Trophoblast cell (in vitro differentiated cells and primary cell): ENCODE data around the gene RNF166.

Experiments used
- DNase-seq, 2 donors: peaks; one replicate each; pipeline ENCODE4 v3.0.0-alpha.2; 2016
- H2AFZ ChIP-seq: 2 replicates; pipeline ENCODE4 v1.6.1; 2013; ENCODE audit warnings: low read length, moderate library complexity, mild to moderate bottlenecking; ENCODE audit not compliant: insufficient read depth, poor library complexity
- H2AK5ac ChIP-seq: 2 replicates; pipeline ENCODE4 v1.6.1; 2013; ENCODE audit warnings: mild to moderate bottlenecking, low read length
- H2BK120ac ChIP-seq: 2 replicates; pipeline ENCODE4 v1.6.1; 2013; ENCODE audit warnings: low read length, mild to moderate bottlenecking, moderate library complexity; ENCODE audit not compliant: insufficient read depth, poor library complexity
- H2BK12ac ChIP-seq: 2 replicates; pipeline ENCODE4 v1.6.1; 2013; ENCODE audit warnings: mild to moderate bottlenecking, low read length, moderate library complexity
- H2BK5ac ChIP-seq: 2 replicates; pipeline ENCODE4 v1.6.1; 2013; ENCODE audit warnings: low read length, low read depth, moderate library complexity, mild to moderate bottlenecking; ENCODE audit not compliant: poor library complexity
- H3K14ac ChIP-seq: 2 replicates; pipeline ENCODE4 v1.6.1; 2013; ENCODE audit warnings: mild to moderate bottlenecking, low read length
- H3K18ac ChIP-seq: 2 replicates; pipeline ENCODE4 v1.6.1; 2013; ENCODE audit warnings: mild to moderate bottlenecking, low read length
- H3K23ac ChIP-seq: 2 replicates; pipeline ENCODE4 v1.6.1; 2013; ENCODE audit warnings: low read length
- H3K27ac ChIP-seq: 2 replicates; pipeline ENCODE4 v1.5.1; 2013; ENCODE audit warnings: low read depth, mild to moderate bottlenecking, inconsistent platforms, low read length, moderate library complexity
- H3K27me3 ChIP-seq: 2 replicates; pipeline ENCODE4 v1.6.1; 2013; ENCODE audit warnings: inconsistent platforms, mild to moderate bottlenecking, low read length, moderate library complexity; ENCODE audit not compliant: insufficient read depth
- H3K36me3 ChIP-seq, 2 experiments: 1 replicate in 1 of 2; 2 replicates in 1 of 2; pipeline ENCODE4 v1.6.1; 2013; ENCODE audit warnings: low read length in 2 of 2, mild to moderate bottlenecking in 2 of 2, moderate library complexity in 1 of 2; ENCODE audit not compliant: insufficient read depth in 2 of 2, control insufficient read depth in 1 of 2
- H3K4ac ChIP-seq: 2 replicates; pipeline ENCODE4 v1.6.1; 2013; ENCODE audit warnings: low read depth, mild to moderate bottlenecking, low read length, moderate library complexity
- H3K4me1 ChIP-seq, 2 experiments: 1 replicate in 1 of 2; 2 replicates in 1 of 2; pipeline ENCODE4 v1.6.1; 2013; ENCODE audit warnings: low read length in 2 of 2, mild to moderate bottlenecking in 2 of 2, moderate library complexity in 1 of 2; ENCODE audit not compliant: insufficient read depth in 2 of 2, control insufficient read depth in 1 of 2
- H3K4me2 ChIP-seq: 2 replicates; pipeline ENCODE4 v1.6.1; 2013; ENCODE audit warnings: inconsistent platforms, mild to moderate bottlenecking, low read length, moderate library complexity
- H3K4me3 ChIP-seq: 2 replicates; pipeline ENCODE4 v1.5.1; 2013; ENCODE audit warnings: mild to moderate bottlenecking, low read depth, low read length, inconsistent platforms
- H3K79me1 ChIP-seq: one replicate; pipeline ENCODE4 v1.6.1; 2013; ENCODE audit warnings: low read length
- H3K79me2 ChIP-seq: 2 replicates; pipeline ENCODE4 v1.6.1; 2013; ENCODE audit warnings: low read length, mild to moderate bottlenecking; ENCODE audit not compliant: control insufficient read depth, insufficient read depth, poor library complexity
- H3K9ac ChIP-seq: 2 replicates; pipeline ENCODE4 v1.6.1; 2013; ENCODE audit warnings: mild to moderate bottlenecking, low read length
- H3K9me3 ChIP-seq: 2 replicates; pipeline ENCODE4 v1.6.1; 2013; ENCODE audit warnings: low read depth, mild to moderate bottlenecking, control low read depth, inconsistent platforms, low read length; ENCODE audit not compliant: insufficient read depth
- H4K12ac ChIP-seq: 2 replicates; pipeline ENCODE4 v1.6.1; 2013; ENCODE audit warnings: low read depth, mild to moderate bottlenecking, low read length, moderate library complexity
- H4K8ac ChIP-seq: 2 replicates; pipeline ENCODE4 v1.6.1; 2013; ENCODE audit warnings: low read depth, mild to moderate bottlenecking, low read length, moderate library complexity
- H4K91ac ChIP-seq: one replicate; pipeline ENCODE4 v1.6.1; 2013; ENCODE audit warnings: low read depth, mild to moderate bottlenecking, low read length, moderate library complexity
- WGBS: extraction: QIAGEN DNeasy Blood & Tissue Kit; methylation state at CpG from one replicate; pipeline ENCODE4 v1.1.7; 2013; ENCODE audit warnings: missing lambda C conversion rate; ENCODE audit not compliant: insufficient read length, insufficient coverage; ENCODE audit errors: extremely low coverage; 5-methylcytosine and 5-hydroxymethylcytosine counted together

RNF166 gene

DNA sequence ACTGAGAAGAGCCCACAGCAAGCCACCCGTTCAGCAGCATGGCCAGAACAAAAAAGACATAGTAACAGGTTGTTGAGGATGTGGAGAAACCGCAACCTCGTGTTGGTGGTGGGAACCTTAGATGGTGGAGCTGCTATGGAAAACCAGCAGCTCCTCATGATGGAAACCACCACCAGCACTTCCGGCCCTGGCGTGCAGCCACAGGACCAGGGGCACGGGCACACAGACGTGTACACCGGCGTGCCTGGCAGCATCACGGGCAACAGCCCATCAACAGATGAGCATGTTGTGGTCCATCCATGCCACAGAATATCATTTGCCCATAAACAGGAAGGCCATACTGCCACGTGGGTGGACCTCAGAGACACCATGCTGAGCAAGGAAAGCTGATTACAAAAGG is 12.0 kb upstream of the RNF166 start:
- peaks cover 95% of the 10 kb centered on the region in 2 experiments for H3K36me3 ChIP-seq
- no peak overlapping the region for H2AFZ ChIP-seq
- no peak for DNase-seq
- no peak overlapping the region for H4K91ac ChIP-seq
- no peak overlapping the region for H3K23ac ChIP-seq
- H3K27ac ChIP-seq, result no peak overlapping the region
- no peak overlapping the region for H2BK120ac ChIP-seq
- no peak overlapping the region for H3K4me3 ChIP-seq
- H3K79me2 ChIP-seq, result no peaks in the 10 kb centered on the region
- no peak overlapping the region for H4K8ac ChIP-seq
- no peak overlapping the region for H2BK5ac ChIP-seq
- no peak overlapping the region for H3K14ac ChIP-seq
- no peaks in the 10 kb centered on the region for H3K79me1 ChIP-seq
- H2AK5ac ChIP-seq, result no peak overlapping the region
- H3K9me3 ChIP-seq, result peaks cover 10% of the 10 kb centered on the region
- H3K27me3 ChIP-seq, result no peaks in the 10 kb centered on the region
- H2BK12ac ChIP-seq, result no peak overlapping the region
- no peak overlapping the region for H3K4ac ChIP-seq
- no peak overlapping the region for H4K12ac ChIP-seq
- H3K9ac ChIP-seq, result no peak overlapping the region
- H3K4me1 ChIP-seq, result no peaks in the 10 kb centered on the region
- no CpG with 5 or more reads among the region's 11 CpGs for WGBS
- no peak overlapping the region for H3K4me2 ChIP-seq
- no peak overlapping the region for H3K18ac ChIP-seq

DNA sequence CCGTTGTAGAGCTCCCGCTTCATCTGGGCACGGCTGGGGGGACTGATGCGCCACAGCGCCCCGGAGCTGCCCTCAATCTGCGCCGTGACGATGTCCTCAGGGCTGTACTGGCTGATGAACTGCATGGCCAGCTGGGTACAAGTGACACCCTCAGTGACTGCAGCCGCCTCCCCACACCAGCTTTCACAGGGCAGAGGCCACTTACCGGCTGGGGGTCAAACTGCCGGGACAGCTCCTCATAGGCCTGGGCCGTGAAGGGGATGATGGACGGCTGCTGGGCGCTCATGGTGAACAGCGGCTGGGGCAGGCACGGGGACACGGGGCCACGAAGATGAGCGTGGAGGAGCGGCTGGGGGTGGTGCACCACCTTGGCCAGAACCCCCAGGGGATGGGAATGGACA is 10.4 kb upstream of the RNF166 start:
- H3K79me1 ChIP-seq, result no peaks in the 10 kb centered on the region
- no peak overlapping the region for H2BK120ac ChIP-seq
- no peaks in the 10 kb centered on the region for H3K79me2 ChIP-seq
- H3K36me3 ChIP-seq, result peaks cover 81% of the 10 kb centered on the region in 2 experiments
- H3K4me2 ChIP-seq, result no peak overlapping the region
- H2BK12ac ChIP-seq, result no peak overlapping the region
- H2BK5ac ChIP-seq, result no peak overlapping the region
- H3K9me3 ChIP-seq, result peaks cover 10% of the 10 kb centered on the region
- H4K12ac ChIP-seq, result no peak overlapping the region
- H2AK5ac ChIP-seq, result no peak overlapping the region
- no peak overlapping the region for H3K18ac ChIP-seq
- no peaks in the 10 kb centered on the region for H3K4me1 ChIP-seq
- no peak overlapping the region for H4K8ac ChIP-seq
- H3K14ac ChIP-seq, result no peak overlapping the region
- DNase-seq, result no peak
- WGBS, result no CpG with 5 or more reads among the region's 21 CpGs
- no peak overlapping the region for H2AFZ ChIP-seq
- H4K91ac ChIP-seq, result no peak overlapping the region
- H3K27me3 ChIP-seq, result no peaks in the 10 kb centered on the region
- H3K9ac ChIP-seq, result no peak overlapping the region
- no peak overlapping the region for H3K4me3 ChIP-seq
- H3K4ac ChIP-seq, result no peak overlapping the region
- H3K23ac ChIP-seq, result no peak overlapping the region
- H3K27ac ChIP-seq, result no peak overlapping the region

DNA sequence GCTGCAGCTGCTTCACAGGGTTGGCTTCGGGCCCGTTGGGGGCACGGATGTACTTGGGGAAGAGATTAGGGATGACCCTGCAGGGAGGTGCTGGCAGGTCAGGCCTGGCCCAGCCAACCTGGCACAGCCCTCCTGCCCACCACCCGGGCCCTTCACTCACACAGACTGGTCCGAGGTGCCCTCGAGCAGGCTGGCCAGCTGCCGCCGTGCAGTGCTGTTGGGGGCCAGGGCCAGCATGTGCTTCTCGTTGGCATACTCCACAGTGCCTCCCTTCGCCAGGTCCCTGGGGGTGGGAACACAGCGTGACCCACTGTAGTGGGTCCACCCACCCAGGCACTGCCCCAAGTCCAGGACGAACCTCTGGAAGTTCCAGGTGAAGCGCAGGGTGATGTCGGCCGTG is 10.0 kb upstream of the RNF166 start:
- H4K91ac ChIP-seq, result no peak overlapping the region
- H3K9ac ChIP-seq, result no peak overlapping the region
- H3K36me3 ChIP-seq, result peaks cover 79% of the 10 kb centered on the region in 2 experiments
- H2BK120ac ChIP-seq, result no peak overlapping the region
- H4K8ac ChIP-seq, result no peak overlapping the region
- DNase-seq, result no peak
- no peak overlapping the region for H2AK5ac ChIP-seq
- no peak overlapping the region for H2BK12ac ChIP-seq
- no peaks in the 10 kb centered on the region for H3K79me2 ChIP-seq
- no peak overlapping the region for H2BK5ac ChIP-seq
- no peak overlapping the region for H4K12ac ChIP-seq
- H3K4ac ChIP-seq, result no peak overlapping the region
- no peak overlapping the region for H3K27ac ChIP-seq
- no peak overlapping the region for H2AFZ ChIP-seq
- H3K4me1 ChIP-seq, result no peaks in the 10 kb centered on the region
- no peak overlapping the region for H3K4me2 ChIP-seq
- no CpG with 5 or more reads among the region's 15 CpGs for WGBS
- peaks cover 8% of the 10 kb centered on the region for H3K9me3 ChIP-seq
- no peaks in the 10 kb centered on the region for H3K27me3 ChIP-seq
- no peak overlapping the region for H3K14ac ChIP-seq
- no peak overlapping the region for H3K4me3 ChIP-seq
- no peaks in the 10 kb centered on the region for H3K79me1 ChIP-seq
- no peak overlapping the region for H3K18ac ChIP-seq
- H3K23ac ChIP-seq, result no peak overlapping the region

DNA sequence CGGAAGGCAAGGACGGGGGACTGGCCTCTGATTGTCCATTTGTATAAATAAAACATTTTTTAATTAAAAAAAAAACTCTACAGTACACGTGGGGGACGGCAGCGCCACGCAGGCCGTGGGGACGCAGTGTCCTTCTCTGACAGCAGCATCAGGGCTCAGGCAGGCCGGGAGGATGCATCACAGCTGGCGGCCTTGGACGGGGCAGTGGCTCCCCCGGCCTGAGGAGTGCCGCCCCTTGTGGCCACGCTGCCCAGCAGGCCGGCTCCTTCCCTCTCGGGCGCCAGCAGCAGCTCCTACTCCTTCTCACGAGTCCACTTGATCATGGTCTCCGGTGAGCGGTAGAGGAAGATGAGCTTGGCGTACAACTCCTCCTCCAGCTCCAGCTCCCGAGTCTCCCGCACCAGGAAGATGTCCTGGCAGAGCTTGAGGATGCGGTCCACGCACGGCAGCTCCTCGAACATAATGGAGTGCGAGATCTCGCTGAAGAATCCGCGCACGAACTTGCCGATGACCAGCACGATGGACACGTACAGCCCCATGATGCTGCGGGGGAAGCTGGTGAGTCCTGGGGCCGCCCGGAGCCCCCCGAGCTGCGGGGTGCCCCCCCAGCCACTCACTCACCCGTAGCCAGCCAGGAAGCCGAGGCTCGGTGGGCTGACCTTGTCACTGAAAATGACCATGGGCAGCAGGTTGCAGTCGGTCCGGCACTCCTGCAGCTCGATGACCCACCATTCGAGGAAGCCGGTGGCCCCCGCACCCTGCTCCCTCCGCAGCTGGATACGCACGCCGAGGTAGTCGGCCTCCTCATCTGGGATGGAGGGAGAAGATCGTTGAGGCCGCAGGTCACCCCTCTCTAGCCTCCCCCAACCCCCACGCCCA is 9.3 kb upstream of the RNF166 start:
- H3K4ac ChIP-seq, result no peak overlapping the region
- WGBS, result no CpG with 5 or more reads among the region's 57 CpGs
- H3K36me3 ChIP-seq, result peaks cover 73 to 77% of the 10 kb centered on the region in 2 experiments

More for the DNA sequence above, 9.3 kb upstream of the RNF166 start:
- Histone ChIP-seq H3K27me3 (no peaks in the 10 kb centered on the region), H3K9ac (no peak overlapping the region), H4K91ac (no peak overlapping the region), H3K4me1 (no peaks in the 10 kb centered on the region), H2AFZ (no peak overlapping the region), H2BK12ac (no peak overlapping the region), H4K8ac (no peak overlapping the region), H3K27ac (no peak overlapping the region), H3K4me3 (no peak overlapping the region), H3K79me2 (no peaks in the 10 kb centered on the region), H2BK120ac (no peak overlapping the region), H4K12ac (no peak overlapping the region), H2AK5ac (no peak overlapping the region), H3K4me2 (no peak overlapping the region), H3K23ac (no peak overlapping the region), H3K18ac (no peak overlapping the region), H2BK5ac (no peak overlapping the region), H3K14ac (no peak overlapping the region), H3K79me1 (no peaks in the 10 kb centered on the region), H3K9me3 (peaks cover 8% of the 10 kb centered on the region)
- no peak for DNase-seq
